Measurements from ENCODE around the gene ARHGEF9.

DNA sequence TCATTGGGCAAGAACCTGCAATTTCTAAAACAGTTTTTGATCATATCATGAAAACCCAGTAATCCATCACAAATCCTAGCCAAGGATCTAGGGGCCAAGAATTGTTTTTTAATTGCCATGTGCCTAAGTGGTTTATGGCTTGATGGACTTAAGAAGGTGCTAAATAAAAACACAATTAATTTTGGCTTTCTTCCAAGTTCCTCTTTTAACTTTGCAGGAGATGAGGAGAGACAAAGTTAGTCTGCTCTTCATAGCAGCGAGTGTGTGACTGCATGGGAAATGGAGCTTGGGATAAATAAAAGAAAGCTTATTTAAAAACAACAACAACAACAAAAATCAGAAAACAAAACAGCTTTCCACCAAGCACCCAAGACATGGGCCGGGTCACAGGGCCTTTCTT, 41.4 kb downstream of the ARHGEF9 start:
- TF ChIP-seq, protein P1, sequence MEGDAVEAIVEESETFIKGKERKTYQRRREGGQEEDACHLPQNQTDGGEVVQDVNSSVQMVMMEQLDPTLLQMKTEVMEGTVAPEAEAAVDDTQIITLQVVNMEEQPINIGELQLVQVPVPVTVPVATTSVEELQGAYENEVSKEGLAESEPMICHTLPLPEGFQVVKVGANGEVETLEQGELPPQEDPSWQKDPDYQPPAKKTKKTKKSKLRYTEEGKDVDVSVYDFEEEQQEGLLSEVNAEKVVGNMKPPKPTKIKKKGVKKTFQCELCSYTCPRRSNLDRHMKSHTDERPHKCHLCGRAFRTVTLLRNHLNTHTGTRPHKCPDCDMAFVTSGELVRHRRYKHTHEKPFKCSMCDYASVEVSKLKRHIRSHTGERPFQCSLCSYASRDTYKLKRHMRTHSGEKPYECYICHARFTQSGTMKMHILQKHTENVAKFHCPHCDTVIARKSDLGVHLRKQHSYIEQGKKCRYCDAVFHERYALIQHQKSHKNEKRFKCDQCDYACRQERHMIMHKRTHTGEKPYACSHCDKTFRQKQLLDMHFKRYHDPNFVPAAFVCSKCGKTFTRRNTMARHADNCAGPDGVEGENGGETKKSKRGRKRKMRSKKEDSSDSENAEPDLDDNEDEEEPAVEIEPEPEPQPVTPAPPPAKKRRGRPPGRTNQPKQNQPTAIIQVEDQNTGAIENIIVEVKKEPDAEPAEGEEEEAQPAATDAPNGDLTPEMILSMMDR (conservative IDR thresholded peaks at IDR 0.05; ENCODE audit: low read length) = no peak
- no peak for TF ChIP-seq EZH2phosphoT487 (IDR thresholded peaks at IDR 0.05; ENCODE audit: borderline replicate concordance, low read depth, low read length)

All from OCI-LY7 (cell line).